ENCODE results near the gene TXNIP. TPM values are rescaled to one million over a fixed set of nuclear protein-coding genes. Genes with fewer than 3 reads are reported as not detected.

TXNIP gene
- total RNA-seq, 1 donor from 2014 or later, result 157 TPM

- TF ChIP-seq CTCF (IDR thresholded peaks at IDR 0.05; ENCODE audit: insufficient read depth, low read depth, low read length), result no peak
- TF ChIP-seq EZH2 (IDR thresholded peaks at IDR 0.05; ENCODE audit: insufficient read depth, low read length), result no peak
- no peak for FAIRE-seq
Observed at GRCh38 chr1:146001709-146002108, 5.3 kb upstream of the TXNIP start.

GRCh38 chr1:145999321-146000024, 3.1 kb upstream of the TXNIP start:
- no peak overlapping the region for H3K27ac Mint-ChIP-seq (ENCODE audit: unreplicated experiment)

More at GRCh38 chr1:146001709-146002108, 5.3 kb upstream of the TXNIP start:
- Mint-ChIP-seq H3K4me3 (ENCODE audit: unreplicated experiment) (no peak overlapping the region), H3K9me3 (ENCODE audit: unreplicated experiment) (no peaks in the 10 kb centered on the region), H3K27me3 (ENCODE audit: low read depth, unreplicated experiment) (no peaks in the 10 kb centered on the region), H3K4me1 (ENCODE audit: low read depth, unreplicated experiment) (peaks cover 10% of the 10 kb centered on the region), H3K36me3 (ENCODE audit: low read depth, unreplicated experiment) (no peaks in the 10 kb centered on the region), H3K27ac (ENCODE audit: unreplicated experiment) (no peak overlapping the region)
- Histone ChIP-seq H3K27ac (ENCODE audit: low read depth, low read length) (no peak overlapping the region), H3K4me2 (ENCODE audit: low read length) (no peak overlapping the region), H3K36me3 (ENCODE audit: insufficient read depth, low read length) (no peaks in the 10 kb centered on the region), H2AFZ (ENCODE audit: low read depth, low read length) (no peak overlapping the region), H3K4me3 (ENCODE audit: insufficient read depth, low read depth, low read length) (no peak overlapping the region), H3K9ac (ENCODE audit: low read length) (no peak overlapping the region), H3K4me1 (ENCODE audit: insufficient read depth, low read length) (peaks cover 6% of the 10 kb centered on the region), H3K79me2 (ENCODE audit: insufficient read depth, low read length) (no peaks in the 10 kb centered on the region), H3K27me3 (ENCODE audit: insufficient read depth, low read length) (no peaks in the 10 kb centered on the region), H4K20me1 (ENCODE audit: insufficient read depth, low read length) (no peaks in the 10 kb centered on the region), H3K9me3 (ENCODE audit: insufficient read depth, low read depth, low read length) (no peaks in the 10 kb centered on the region)
- DNase-seq (ENCODE audit: low read depth), result no peak

More at GRCh38 chr1:145999321-146000024, 3.1 kb upstream of the TXNIP start:
- no peak for TF ChIP-seq EZH2 (IDR thresholded peaks at IDR 0.05; ENCODE audit: insufficient read depth, low read length)
- no peak for TF ChIP-seq CTCF (IDR thresholded peaks at IDR 0.05; ENCODE audit: insufficient read depth, low read depth, low read length)
- Histone ChIP-seq H3K9me3 (ENCODE audit: insufficient read depth, low read depth, low read length) (no peaks in the 10 kb centered on the region), H3K27me3 (ENCODE audit: insufficient read depth, low read length) (no peaks in the 10 kb centered on the region), H3K4me2 (ENCODE audit: low read length) (no peak overlapping the region), H3K27ac (ENCODE audit: low read depth, low read length) (no peak overlapping the region), H3K79me2 (ENCODE audit: insufficient read depth, low read length) (peaks cover 19% of the 10 kb centered on the region), H2AFZ (ENCODE audit: low read depth, low read length) (no peak overlapping the region), H3K36me3 (ENCODE audit: insufficient read depth, low read length) (peaks cover 5% of the 10 kb centered on the region), H4K20me1 (ENCODE audit: insufficient read depth, low read length) (peaks cover 10% of the 10 kb centered on the region), H3K9ac (ENCODE audit: low read length) (no peak overlapping the region), H3K4me3 (ENCODE audit: insufficient read depth, low read depth, low read length) (no peak overlapping the region), H3K4me1 (ENCODE audit: insufficient read depth, low read length) (peaks cover 14% of the 10 kb centered on the region)
- FAIRE-seq, result no peak
- H3K4me3 Mint-ChIP-seq (ENCODE audit: unreplicated experiment), result no peak overlapping the region
- H3K9me3 Mint-ChIP-seq (ENCODE audit: unreplicated experiment), result no peaks in the 10 kb centered on the region
- peaks cover 10% of the 10 kb centered on the region for H3K4me1 Mint-ChIP-seq (ENCODE audit: low read depth, unreplicated experiment)
- H3K27me3 Mint-ChIP-seq (ENCODE audit: low read depth, unreplicated experiment), result no peaks in the 10 kb centered on the region
- peaks cover 7% of the 10 kb centered on the region for H3K36me3 Mint-ChIP-seq (ENCODE audit: low read depth, unreplicated experiment)
- no peak for DNase-seq (ENCODE audit: low read depth)

Measured in astrocyte (in vitro differentiated cells and primary cell).